ENCODE measurements around the gene SPIB.

- no peak for TF ChIP-seq CTCF (IDR thresholded peaks at IDR 0.05 in 8 of 11, conservative IDR thresholded peaks at IDR 0.05 in 3 of 11)
- no peak for TF ChIP-seq POLR2A (IDR thresholded peaks at IDR 0.05)
These were observed 16.5 kb downstream of the SPIB start for GRCh38 chr19:50435221-50435620.
